CD4-positive, alpha-beta T cell treated with Interferon gamma for 1 hour (primary cell): ENCODE measurements around the gene ADIPOR2.
A peak's percentile ranks its signal among the peaks of the same experiment; 100 is the strongest.

Source experiments
- DNase-seq: peaks from one replicate; pipeline ENCODE4 v3.0.0-alpha.2; 2020

The ADIPOR2 gene

DNA sequence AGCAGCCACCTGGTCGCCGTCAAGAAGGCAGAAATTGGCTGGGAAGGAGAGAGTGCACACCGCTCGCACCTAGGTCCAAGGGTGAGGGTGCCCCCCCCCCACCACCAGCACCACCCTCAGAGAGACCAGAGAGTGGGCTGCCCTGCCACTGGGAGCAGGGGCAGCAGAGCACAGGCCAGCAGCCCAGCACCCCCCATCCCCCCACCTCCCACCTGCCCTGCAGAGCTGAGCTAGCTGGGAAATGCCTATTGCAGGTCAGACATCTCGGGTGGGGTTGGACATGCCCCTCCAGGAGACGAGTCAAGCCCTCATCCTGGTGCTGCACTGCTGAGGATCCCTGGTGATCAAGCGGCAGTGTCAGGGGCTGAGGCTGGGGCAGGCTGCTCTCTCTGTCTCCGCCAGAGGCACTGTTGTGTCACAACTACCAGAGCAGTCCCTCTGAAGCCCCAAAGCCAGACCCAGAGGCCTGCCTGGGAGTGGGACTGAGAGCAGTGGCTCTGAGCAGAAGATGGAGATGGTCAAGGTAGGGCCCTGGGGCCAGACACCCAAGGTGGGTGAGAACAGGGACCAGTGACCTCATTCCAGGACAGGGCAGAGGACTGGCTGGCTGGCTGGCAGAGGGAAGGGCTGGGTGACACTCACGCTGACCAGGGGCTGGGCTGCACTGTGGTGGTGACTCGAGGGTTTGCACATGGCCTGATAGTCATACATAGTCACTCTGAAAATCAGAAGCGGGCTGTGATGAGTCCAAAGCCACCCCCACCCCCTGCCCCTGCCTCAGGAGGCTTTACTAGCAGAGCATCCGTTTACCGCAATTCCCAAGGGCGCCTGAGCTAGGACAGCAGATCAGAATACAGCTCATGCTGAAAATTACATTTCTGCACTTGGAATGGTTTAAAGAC, 109.8 kb downstream of the ADIPOR2 start:
- peak; percentile 58 for DNase-seq

- no peak for DNase-seq
Measured at GRCh38 chr12:1801303-1801975, 110.6 kb downstream of the ADIPOR2 start.

DNA sequence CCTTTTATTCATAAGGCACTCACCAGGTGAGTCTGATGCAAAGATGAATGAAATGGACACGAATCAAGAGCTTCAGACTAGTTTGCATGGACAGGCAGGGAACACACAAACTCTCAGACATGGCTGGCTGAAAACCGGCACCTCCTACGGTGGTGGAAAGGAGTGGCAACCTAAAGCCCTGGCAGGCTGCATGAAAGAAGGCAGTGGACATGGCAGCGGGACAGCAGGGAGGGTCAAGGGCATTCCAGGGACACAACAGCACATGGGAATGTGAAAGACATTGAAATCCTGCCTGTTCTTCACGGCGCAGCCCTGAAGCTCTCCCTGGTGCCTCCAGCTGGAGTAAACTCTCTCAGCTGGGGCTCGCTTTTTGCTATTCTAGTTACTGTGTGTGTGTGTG, 112.9 kb downstream of the ADIPOR2 start:
- DNase-seq = no peak

DNA sequence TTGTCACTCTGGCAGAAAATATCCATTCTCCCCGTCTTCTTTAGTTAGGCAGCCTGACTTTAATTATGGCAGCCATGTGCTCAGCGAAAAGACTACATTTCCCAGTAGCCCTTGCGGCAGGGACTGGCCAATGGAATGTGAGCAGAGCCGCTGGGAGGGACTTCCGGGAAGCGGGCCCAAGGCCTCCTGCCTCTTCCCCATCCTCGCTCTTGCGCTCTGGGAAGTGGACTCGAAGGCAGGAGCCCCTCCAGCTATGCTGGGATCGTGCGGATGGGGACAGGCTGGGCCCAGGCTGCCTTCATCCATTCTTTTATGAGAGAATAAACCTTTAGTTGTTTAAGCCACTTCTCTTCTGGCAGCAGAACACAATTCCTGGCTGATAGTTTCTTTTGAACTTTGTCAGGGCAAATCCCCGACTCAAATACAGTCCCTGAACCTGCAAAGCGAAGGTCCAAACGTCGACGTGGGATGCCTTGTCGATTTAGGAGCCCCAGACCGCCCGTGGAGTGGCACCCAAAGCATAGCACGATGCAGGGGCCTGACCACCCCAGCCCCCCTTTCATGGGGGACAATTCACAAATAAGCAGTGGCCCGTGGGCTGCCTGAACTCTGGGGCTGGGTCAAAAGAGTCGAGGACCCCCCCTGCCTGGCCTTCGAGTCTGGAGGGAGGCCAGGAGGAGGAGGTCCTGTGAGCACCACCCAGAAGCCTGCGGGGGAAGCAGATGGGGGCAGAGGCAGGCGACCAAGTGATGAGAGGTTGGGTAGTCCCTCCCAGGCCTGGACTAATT, 113.9 kb downstream of the ADIPOR2 start:
- DNase-seq = peak; percentile 87

GRCh38 chr12:1805441-1806081, 114.7 kb downstream of the ADIPOR2 start:
- DNase-seq = no peak

- DNase-seq = no peak
Measured at GRCh38 chr12:1806301-1807086, 115.6 kb downstream of the ADIPOR2 start.

- no peak for DNase-seq
Measured at GRCh38 chr12:1807087-1807860, 116.4 kb downstream of the ADIPOR2 start.

DNA sequence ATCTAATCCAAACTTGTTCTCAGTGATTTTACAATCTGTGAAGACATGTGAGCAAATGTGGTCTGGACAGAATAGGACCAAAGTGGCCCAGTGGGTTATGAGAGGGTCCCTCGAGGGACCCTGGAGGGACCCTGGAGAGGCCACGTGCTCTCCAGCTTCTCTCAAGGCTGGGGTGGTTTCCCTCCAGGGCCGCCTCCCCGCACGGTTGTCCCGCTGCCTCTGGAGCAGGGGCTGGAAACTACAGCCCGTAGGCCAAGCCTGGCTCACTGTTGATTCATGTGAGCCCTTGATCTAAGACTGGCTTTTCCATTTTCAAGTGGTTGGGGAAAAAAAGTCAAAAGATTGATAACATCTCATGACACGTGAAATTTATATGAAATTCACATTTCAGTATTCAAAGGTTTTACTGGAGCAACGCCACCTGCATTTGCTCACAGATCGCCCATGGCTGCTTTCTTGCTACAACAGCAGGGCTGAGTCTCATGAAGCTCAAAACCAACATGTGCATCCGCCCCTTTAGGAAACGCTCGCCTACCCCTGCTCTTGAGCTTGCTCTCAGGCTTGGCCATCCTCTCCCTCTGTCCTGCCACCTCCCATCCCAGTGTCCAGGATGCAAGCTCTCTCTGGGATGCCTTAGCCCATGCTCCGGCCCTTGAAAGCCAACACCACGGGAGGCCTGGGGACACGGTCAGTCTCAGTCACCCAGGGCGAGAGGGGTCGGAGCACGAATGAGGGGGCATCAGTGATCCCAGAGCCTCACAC, 117.3 kb downstream of the ADIPOR2 start:
- no peak for DNase-seq

GRCh38 chr12:1808798-1809480, 118.1 kb downstream of the ADIPOR2 start:
- DNase-seq = no peak

DNA sequence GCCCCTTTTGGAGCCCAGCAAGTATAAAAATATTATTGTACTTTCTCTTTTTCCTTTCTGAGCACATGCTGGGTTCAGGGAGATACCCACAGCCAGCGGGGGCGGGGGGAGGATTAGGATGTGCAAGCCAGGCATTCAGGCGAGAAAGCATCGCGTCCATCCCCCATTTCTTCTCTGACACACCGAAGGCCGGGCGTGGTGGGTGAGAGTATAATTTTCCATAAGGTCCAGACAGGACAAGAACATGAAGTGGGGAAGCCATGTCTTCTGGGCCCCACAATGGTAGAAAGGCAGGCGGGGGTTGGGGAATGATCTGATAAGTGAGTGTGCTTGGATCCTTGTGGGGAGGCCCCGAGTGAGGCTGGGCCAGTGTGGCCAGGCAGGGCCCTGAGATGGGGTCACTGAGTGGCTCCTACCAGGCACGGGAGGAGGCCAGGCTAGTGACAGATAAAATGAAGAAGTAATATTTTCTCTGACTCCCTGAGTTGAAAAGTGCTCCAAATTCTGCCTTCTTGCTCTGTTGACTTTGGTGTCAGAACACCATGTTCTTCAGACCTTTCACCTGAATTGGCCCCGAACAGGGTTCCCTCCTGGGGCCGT, 118.8 kb downstream of the ADIPOR2 start:
- DNase-seq = no peak

- no peak for DNase-seq
Measured at GRCh38 chr12:1810201-1810930, 119.5 kb downstream of the ADIPOR2 start.

- no peak for DNase-seq
Measured at GRCh38 chr12:1810931-1811280, 120.0 kb downstream of the ADIPOR2 start.

DNA sequence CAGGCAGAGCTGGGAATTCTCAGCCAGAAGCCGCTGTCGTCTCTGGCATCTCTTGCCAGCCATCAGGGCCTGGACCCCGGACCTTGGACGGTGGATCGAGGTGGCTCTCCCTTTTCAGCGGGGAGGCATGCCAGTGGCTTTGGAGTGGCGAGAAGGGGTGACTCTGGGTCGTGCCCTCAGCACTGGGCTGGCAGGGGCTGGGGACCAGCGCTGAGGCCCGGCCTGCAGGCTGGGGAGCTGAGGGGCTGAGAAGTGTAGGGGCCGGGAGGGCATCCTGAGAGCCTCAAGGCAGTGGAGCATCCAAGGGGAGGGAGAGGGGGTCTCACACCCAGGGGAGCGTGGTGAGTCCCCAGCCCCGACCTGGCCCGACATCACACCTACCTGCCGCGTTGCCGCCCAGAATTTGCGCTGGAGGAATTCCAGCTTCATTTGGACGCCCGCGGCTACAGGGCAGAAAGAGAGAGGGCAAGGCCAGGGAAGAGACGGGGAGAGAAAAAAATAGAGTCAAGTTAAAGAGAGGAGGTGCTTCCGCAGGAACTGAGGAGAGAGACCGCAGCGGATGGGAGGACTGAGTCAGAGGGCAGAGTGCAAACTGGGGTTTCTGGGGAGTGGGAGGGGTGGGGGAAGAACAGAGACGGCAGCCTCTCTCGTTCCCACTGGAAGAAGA, 120.5 kb downstream of the ADIPOR2 start:
- peak; percentile 35 for DNase-seq

GRCh38 chr12:1811948-1812291, 121.0 kb downstream of the ADIPOR2 start:
- DNase-seq = no peak

- peak; percentile 48 for DNase-seq
Measured at GRCh38 chr12:1812650-1813302, 121.9 kb downstream of the ADIPOR2 start.

DNA sequence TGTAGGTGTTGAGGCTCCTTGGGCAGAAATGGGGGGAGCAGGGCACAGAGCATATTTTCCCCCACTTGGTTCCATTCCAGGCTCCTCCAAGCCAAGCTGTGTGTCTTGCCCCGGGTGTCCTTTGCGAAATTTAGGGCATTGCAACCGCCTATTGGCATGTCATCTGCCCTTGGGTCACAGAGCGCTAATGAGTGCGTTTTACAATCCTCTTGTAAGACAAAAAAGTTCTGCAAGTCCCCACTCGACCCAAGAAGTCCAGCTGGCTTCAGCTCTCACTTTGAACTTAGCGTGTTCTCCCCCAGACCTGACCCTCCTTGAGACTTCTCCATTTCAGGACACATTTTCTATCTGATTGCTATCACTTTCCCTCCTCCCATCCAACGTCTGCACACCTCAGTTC, 123.4 kb downstream of the ADIPOR2 start:
- no peak for DNase-seq

- no peak for DNase-seq
Measured at GRCh38 chr12:1815108-1815507, 124.2 kb downstream of the ADIPOR2 start.
